Activated CD8-positive, alpha-beta memory T cell treated with anti-CD3 and anti-CD28 coated beads, Interleukin-2, amount 50 U/mL, for 1 hour (primary cell): ENCODE results near the gene CDK2AP2.
A peak's percentile ranks its signal among the peaks of the same experiment; 100 is the strongest.
"Not testable (repeated sequence)": the region's sequence is repeated elsewhere in the genome, so short reads cannot be mapped to it uniquely, and the experiment has no call there.

Experiments used
- DNase-seq: peaks from one replicate; pipeline ENCODE4 v3.0.0-alpha.2; 2020; ENCODE audit errors: extremely low read depth

CDK2AP2 gene

GRCh38 chr11:67489885-67490726 is 17.9 kb downstream of the CDK2AP2 start:
- no peak for DNase-seq

GRCh38 chr11:67489203-67489884 is 18.6 kb downstream of the CDK2AP2 start:
- DNase-seq = no peak

GRCh38 chr11:67486481-67487195 is 21.3 kb downstream of the CDK2AP2 start:
- DNase-seq = no peak

GRCh38 chr11:67485873-67486361 is 22.0 kb downstream of the CDK2AP2 start:
- not testable (repeated sequence) for DNase-seq

- no peak for DNase-seq
Observed at GRCh38 chr11:67484847-67485311, 23.1 kb downstream of the CDK2AP2 start.

GRCh38 chr11:67483831-67484665 is 23.9 kb downstream of the CDK2AP2 start:
- DNase-seq = no peak

- DNase-seq = peak; percentile 92
Observed at GRCh38 chr11:67482827-67483798, 24.8 kb downstream of the CDK2AP2 start, which contains the start of gene AIP. AIP (plus strand) TSS chr11:67483026; CDS start chr11:67483159, 133 bp downstream.

GRCh38 chr11:67482275-67482826 is 25.6 kb downstream of the CDK2AP2 start:
- no peak for DNase-seq

- not testable (repeated sequence) for DNase-seq
Observed at GRCh38 chr11:67477344-67478050, 30.5 kb downstream of the CDK2AP2 start.

GRCh38 chr11:67476692-67477091 is 31.3 kb downstream of the CDK2AP2 start:
- DNase-seq = not testable (repeated sequence)

GRCh38 chr11:67472882-67473281 is 35.1 kb downstream of the CDK2AP2 start:
- no peak for DNase-seq

GRCh38 chr11:67470337-67471002 is 37.5 kb downstream of the CDK2AP2 start:
- no peak for DNase-seq

- no peak for DNase-seq
Observed at GRCh38 chr11:67469508-67469811, 38.5 kb downstream of the CDK2AP2 start.

GRCh38 chr11:67468759-67469507 is 39.0 kb downstream of the CDK2AP2 start, which contains the start of gene TMEM134:
TMEM134 (minus strand) TSS chr11:67469251; CDS start chr11:67469192, 59 bp downstream.
- peak; percentile 80 for DNase-seq

- no peak for DNase-seq
Observed at GRCh38 chr11:67468456-67468758, 39.6 kb downstream of the CDK2AP2 start.

- no peak for DNase-seq
Observed at GRCh38 chr11:67468056-67468455, 39.9 kb downstream of the CDK2AP2 start.

GRCh38 chr11:67466962-67467771 is 40.8 kb downstream of the CDK2AP2 start:
- no peak for DNase-seq
